HG03457 (cell line): ENCODE data around the gene UTP25.
"Not testable (repeated sequence)": the region's sequence is repeated elsewhere in the genome, so short reads cannot be mapped to it uniquely, and the experiment has no call there.

Experiments
- ATAC-seq: cut with Tn5 transposase; IDR thresholded peaks from one replicate; pipeline ENCODE4 v1.9.1; 2021; ENCODE audit warnings: moderate number of reproducible peaks; ENCODE audit not compliant: unreplicated experiment

Gene UTP25

GRCh38 chr1:209870151-209870831 lies 42.5 kb downstream of the UTP25 start:
- no peak for ATAC-seq

GRCh38 chr1:209871006-209871405 lies 43.2 kb downstream of the UTP25 start:
- no peak for ATAC-seq

- ATAC-seq, result no peak
Observed at GRCh38 chr1:209871430-209871829, 43.7 kb downstream of the UTP25 start.

GRCh38 chr1:209873067-209873799 lies 45.5 kb downstream of the UTP25 start:
- ATAC-seq, result no peak

- ATAC-seq, result no peak
Observed at GRCh38 chr1:209875515-209875914, 47.7 kb downstream of the UTP25 start.

GRCh38 chr1:209876078-209876800 lies 48.5 kb downstream of the UTP25 start:
- no peak for ATAC-seq

- no peak for ATAC-seq
Observed at GRCh38 chr1:209877087-209877764, 49.5 kb downstream of the UTP25 start.

- no peak for ATAC-seq
Observed at GRCh38 chr1:209878964-209879363, 51.2 kb downstream of the UTP25 start.

- no peak for ATAC-seq
Observed at GRCh38 chr1:209879539-209879938, 51.8 kb downstream of the UTP25 start.

- no peak for ATAC-seq
Observed at GRCh38 chr1:209880031-209880430, 52.3 kb downstream of the UTP25 start.

GRCh38 chr1:209881619-209882018 lies 53.8 kb downstream of the UTP25 start:
- no peak for ATAC-seq

GRCh38 chr1:209882286-209882685 lies 54.5 kb downstream of the UTP25 start:
- no peak for ATAC-seq

GRCh38 chr1:209882942-209883340 lies 55.2 kb downstream of the UTP25 start:
- ATAC-seq, result no peak

- no peak for ATAC-seq
Observed at GRCh38 chr1:209883341-209883971, 55.7 kb downstream of the UTP25 start.

- ATAC-seq, result no peak
Observed at GRCh38 chr1:209884249-209884648, 56.5 kb downstream of the UTP25 start.

- ATAC-seq, result peak; percentile 80
Observed at GRCh38 chr1:209884665-209885117, 56.9 kb downstream of the UTP25 start.

GRCh38 chr1:209885403-209886218 lies 57.8 kb downstream of the UTP25 start:
- ATAC-seq, result no peak

GRCh38 chr1:209886219-209886536 lies 58.4 kb downstream of the UTP25 start:
- no peak for ATAC-seq

GRCh38 chr1:209888291-209889076 lies 60.7 kb downstream of the UTP25 start:
- not testable (repeated sequence) for ATAC-seq
